GF-D8 (cell line): ENCODE data around the gene POLA1.
A peak's percentile ranks its signal among the peaks of the same experiment; 100 is the strongest.

Experiments used
- DNase-seq: peaks from one replicate; lab custom pipeline; 2025; lab: John Stamatoyannopoulos, UW

The POLA1 gene

GRCh38 chrX:24692305-24692704 is 1.4 kb upstream of the POLA1 start:
- DNase-seq, result no peak

GRCh38 chrX:24694825-24695224 is 1.1 kb downstream of the POLA1 start:
- DNase-seq, result no peak

- no peak for DNase-seq
These were observed 2.6 kb downstream of the POLA1 start for GRCh38 chrX:24696294-24696693.

- no peak for DNase-seq
These were observed 8.9 kb downstream of the POLA1 start for GRCh38 chrX:24702362-24703184.

GRCh38 chrX:24703185-24703494 is 9.4 kb downstream of the POLA1 start:
- no peak for DNase-seq

GRCh38 chrX:24718771-24719170 is 25.1 kb downstream of the POLA1 start:
- DNase-seq, result no peak

GRCh38 chrX:24720036-24720435 is 26.3 kb downstream of the POLA1 start:
- DNase-seq, result no peak

- DNase-seq, result no peak
These were observed 34.8 kb downstream of the POLA1 start for GRCh38 chrX:24728530-24728929.

- DNase-seq, result peak; percentile 6
These were observed 39.2 kb downstream of the POLA1 start for GRCh38 chrX:24732766-24733500.

GRCh38 chrX:24741330-24741729 is 47.6 kb downstream of the POLA1 start:
- DNase-seq, result no peak

- DNase-seq, result no peak
These were observed 54.5 kb downstream of the POLA1 start for GRCh38 chrX:24748196-24748595.

- DNase-seq, result no peak
These were observed 66.1 kb downstream of the POLA1 start for GRCh38 chrX:24759786-24760185.

GRCh38 chrX:24760363-24761000 is 66.8 kb downstream of the POLA1 start:
- no peak for DNase-seq

GRCh38 chrX:24761306-24761705 is 67.6 kb downstream of the POLA1 start:
- no peak for DNase-seq

GRCh38 chrX:24763989-24764388 is 70.3 kb downstream of the POLA1 start:
- no peak for DNase-seq

GRCh38 chrX:24767557-24767956 is 73.8 kb downstream of the POLA1 start:
- no peak for DNase-seq

- DNase-seq, result no peak
These were observed 74.8 kb downstream of the POLA1 start for GRCh38 chrX:24768556-24768955.

- DNase-seq, result no peak
These were observed 80.9 kb downstream of the POLA1 start for GRCh38 chrX:24774650-24775049.

GRCh38 chrX:24775891-24776290 is 82.2 kb downstream of the POLA1 start:
- no peak for DNase-seq

GRCh38 chrX:24777660-24778059 is 83.9 kb downstream of the POLA1 start:
- no peak for DNase-seq

GRCh38 chrX:24782011-24782410 is 88.3 kb downstream of the POLA1 start:
- no peak for DNase-seq

GRCh38 chrX:24789047-24789446 is 95.3 kb downstream of the POLA1 start:
- DNase-seq, result no peak

- DNase-seq, result no peak
These were observed 96.4 kb downstream of the POLA1 start for GRCh38 chrX:24790166-24790565.
